Stimulated activated effector memory CD8-positive, alpha-beta T cell treated with anti-CD3 and anti-CD28 coated beads, Interleukin-12 subunit alpha, Interleukin-12 subunit beta, amount 100 ng/mL, for 72 hours (primary cell): ENCODE data around the gene CDH13.

Experiments used
- ATAC-seq: fragments of 150-1000 bp; cut with Tn5 transposase; 2 replicates; pipeline ENCODE4 v1.10.0; 2021
- DNase-seq, 2 donors: peaks; one replicate each; pipeline ENCODE4 v3.0.0; 2021 to 2022; ENCODE audit warnings: low spot score in 2 of 2
- H3K27ac Mint-ChIP-seq: one replicate; pipeline ENCODE4 v1.8.0; 2022; ENCODE audit warnings: mild to moderate bottlenecking, mixed read lengths
- H3K36me3 Mint-ChIP-seq: one replicate; pipeline ENCODE4 v1.8.0; 2022; ENCODE audit warnings: mild to moderate bottlenecking, mixed read lengths
- H3K4me1 Mint-ChIP-seq: one replicate; pipeline ENCODE4 v1.8.0; 2022; ENCODE audit warnings: mixed read lengths
- H3K4me3 Mint-ChIP-seq: one replicate; pipeline ENCODE4 v1.8.0; 2022; ENCODE audit warnings: mild to moderate bottlenecking, mixed read lengths
- H3K9me3 Mint-ChIP-seq: one replicate; pipeline ENCODE4 v1.8.0; 2022; ENCODE audit warnings: mixed read lengths

The CDH13 gene

GRCh38 chr16:82609140-82609539, 17.6 kb upstream of the CDH13 start:
- Mint-ChIP-seq H3K9me3 (no peaks in the 10 kb centered on the region), H3K36me3 (peaks cover 5% of the 10 kb centered on the region), H3K4me1 (no peaks in the 10 kb centered on the region), H3K4me3 (no peak overlapping the region), H3K27ac (no peak overlapping the region)
- DNase-seq (no peak), ATAC-seq (no peak)

GRCh38 chr16:82612263-82612662, 14.5 kb upstream of the CDH13 start:
- Mint-ChIP-seq H3K9me3 (no peaks in the 10 kb centered on the region), H3K27ac (no peak overlapping the region)
- no peak for ATAC-seq

GRCh38 chr16:82616356-82616755, 10.4 kb upstream of the CDH13 start:
- Mint-ChIP-seq H3K4me1 (no peaks in the 10 kb centered on the region), H3K27ac (no peak overlapping the region), H3K36me3 (no peaks in the 10 kb centered on the region), H3K9me3 (no peaks in the 10 kb centered on the region), H3K4me3 (no peak overlapping the region)
- DNase-seq (no peak), ATAC-seq (no peak)

More at GRCh38 chr16:82612263-82612662, 14.5 kb upstream of the CDH13 start:
- no peak overlapping the region for H3K4me3 Mint-ChIP-seq
- no peaks in the 10 kb centered on the region for H3K4me1 Mint-ChIP-seq
- no peak for DNase-seq
- H3K36me3 Mint-ChIP-seq, result peaks cover 5% of the 10 kb centered on the region

GRCh38 chr16:82621781-82622180, 5.0 kb upstream of the CDH13 start:
- H3K36me3 Mint-ChIP-seq, result no peaks in the 10 kb centered on the region
- no peaks in the 10 kb centered on the region for H3K9me3 Mint-ChIP-seq
- no peak overlapping the region for H3K4me3 Mint-ChIP-seq

GRCh38 chr16:82623241-82623640, 3.5 kb upstream of the CDH13 start:
- Mint-ChIP-seq H3K4me3 (no peak overlapping the region), H3K9me3 (no peaks in the 10 kb centered on the region), H3K27ac (no peak overlapping the region), H3K36me3 (no peaks in the 10 kb centered on the region), H3K4me1 (peaks cover 5% of the 10 kb centered on the region)
- no peak for ATAC-seq
- no peak for DNase-seq

More at GRCh38 chr16:82621781-82622180, 5.0 kb upstream of the CDH13 start:
- Mint-ChIP-seq H3K4me1 (no peaks in the 10 kb centered on the region), H3K27ac (no peak overlapping the region)
- DNase-seq (no peak), ATAC-seq (no peak)

- DNase-seq, result no peak
- H3K4me1 Mint-ChIP-seq, result peaks cover 11% of the 10 kb centered on the region
- no peak overlapping the region for H3K4me3 Mint-ChIP-seq
- H3K36me3 Mint-ChIP-seq, result no peaks in the 10 kb centered on the region
- H3K27ac Mint-ChIP-seq, result no peak overlapping the region
- H3K9me3 Mint-ChIP-seq, result no peaks in the 10 kb centered on the region
- ATAC-seq, result no peak
These were observed 1.5 kb upstream of the CDH13 start for GRCh38 chr16:82625066-82625968.

- peaks cover 11% of the 10 kb centered on the region for H3K4me1 Mint-ChIP-seq
- H3K27ac Mint-ChIP-seq, result no peak overlapping the region
- no peaks in the 10 kb centered on the region for H3K36me3 Mint-ChIP-seq
- H3K4me3 Mint-ChIP-seq, result peak overlapping the region; percentile 54
- ATAC-seq (peak; percentile 24), DNase-seq (no peak)
- no peaks in the 10 kb centered on the region for H3K9me3 Mint-ChIP-seq
These were observed 1.3 kb downstream of the CDH13 start for GRCh38 chr16:82628088-82628423.

GRCh38 chr16:82628711-82629110, 1.9 kb downstream of the CDH13 start:
- ATAC-seq, result no peak
- Mint-ChIP-seq H3K4me1 (peaks cover 11% of the 10 kb centered on the region), H3K4me3 (no peak overlapping the region), H3K27ac (no peak overlapping the region), H3K36me3 (no peaks in the 10 kb centered on the region), H3K9me3 (no peaks in the 10 kb centered on the region)
- no peak for DNase-seq

- Mint-ChIP-seq H3K4me3 (no peak overlapping the region), H3K9me3 (no peaks in the 10 kb centered on the region), H3K4me1 (peaks cover 11% of the 10 kb centered on the region), H3K36me3 (no peaks in the 10 kb centered on the region), H3K27ac (no peak overlapping the region)
- ATAC-seq (no peak), DNase-seq (no peak)
These were observed 2.8 kb downstream of the CDH13 start for GRCh38 chr16:82629441-82630027.

- no peak for ATAC-seq
- H3K36me3 Mint-ChIP-seq, result no peaks in the 10 kb centered on the region
- no peak overlapping the region for H3K27ac Mint-ChIP-seq
- no peak for DNase-seq
- H3K4me3 Mint-ChIP-seq, result no peak overlapping the region
- no peaks in the 10 kb centered on the region for H3K9me3 Mint-ChIP-seq
- peaks cover 16% of the 10 kb centered on the region for H3K4me1 Mint-ChIP-seq
These were observed 3.5 kb downstream of the CDH13 start for GRCh38 chr16:82630219-82630618.

GRCh38 chr16:82630688-82631087, 3.9 kb downstream of the CDH13 start:
- Mint-ChIP-seq H3K27ac (no peak overlapping the region), H3K9me3 (no peaks in the 10 kb centered on the region), H3K4me1 (peaks cover 20% of the 10 kb centered on the region), H3K36me3 (no peaks in the 10 kb centered on the region), H3K4me3 (no peak overlapping the region)
- ATAC-seq (no peak), DNase-seq (no peak)

GRCh38 chr16:82631701-82632685, 5.2 kb downstream of the CDH13 start:
- no peak for ATAC-seq
- DNase-seq, result no peak
- H3K4me1 Mint-ChIP-seq, result peaks cover 20% of the 10 kb centered on the region

GRCh38 chr16:82633964-82634600, 7.3 kb downstream of the CDH13 start:
- Mint-ChIP-seq H3K9me3 (no peaks in the 10 kb centered on the region), H3K4me3 (no peak overlapping the region), H3K4me1 (peaks cover 13% of the 10 kb centered on the region), H3K36me3 (no peaks in the 10 kb centered on the region), H3K27ac (no peak overlapping the region)
- no peak for ATAC-seq
- no peak for DNase-seq

More at GRCh38 chr16:82631701-82632685, 5.2 kb downstream of the CDH13 start:
- Mint-ChIP-seq H3K9me3 (no peaks in the 10 kb centered on the region), H3K27ac (no peak overlapping the region), H3K4me3 (no peak overlapping the region), H3K36me3 (no peaks in the 10 kb centered on the region)

- Mint-ChIP-seq H3K9me3 (no peaks in the 10 kb centered on the region), H3K4me1 (peaks cover 15% of the 10 kb centered on the region), H3K27ac (peak overlapping the region; percentile 12), H3K36me3 (no peaks in the 10 kb centered on the region), H3K4me3 (no peak overlapping the region)
- DNase-seq (no peak), ATAC-seq (peak; percentile 80)
These were observed 8.3 kb downstream of the CDH13 start for GRCh38 chr16:82634955-82635610.
